HFF-Myc (cell line): ENCODE data around the gene SMARCA4.

Source experiments
- DNase-seq: peaks from one replicate; pipeline ENCODE4 v3.0.0-alpha.2; 2011; ENCODE audit warnings: low read depth; ENCODE audit errors: extremely low read depth
- H3K4me3 ChIP-seq: replicated peaks from 2 replicates; pipeline ENCODE4 v1.5.1; 2011; ENCODE audit warnings: low read depth, mild to moderate bottlenecking, control low read depth, low read length
- CTCF ChIP-seq: IDR thresholded peaks from 2 replicates; pipeline ENCODE4 v1.5.1; 2012; ENCODE audit warnings: mild to moderate bottlenecking, low read depth, low read length, control low read depth; ENCODE audit errors: missing control alignments

Gene SMARCA4

GRCh38 chr19:10922638-10923014, 38.2 kb upstream of the SMARCA4 start:
- H3K4me3 ChIP-seq = no peak overlapping the region
- no peak for DNase-seq
- no peak for TF ChIP-seq CTCF

GRCh38 chr19:10923260-10924112, 37.3 kb upstream of the SMARCA4 start:
- no peak for TF ChIP-seq CTCF
- no peak for DNase-seq
- no peak overlapping the region for H3K4me3 ChIP-seq

GRCh38 chr19:10924597-10924996, 36.2 kb upstream of the SMARCA4 start:
- H3K4me3 ChIP-seq = no peak overlapping the region
- no peak for DNase-seq
- TF ChIP-seq CTCF = no peak

GRCh38 chr19:10927730-10928562, 32.9 kb upstream of the SMARCA4 start:
- DNase-seq = no peak
- no peak for TF ChIP-seq CTCF

GRCh38 chr19:10928563-10929401, 32.0 kb upstream of the SMARCA4 start, which contains the start of the genes TIMM29 and YIPF2:
Gene TIMM29, plus strand, starts transcription at chr19:10928811. Its CDS starts 12 bp downstream, at chr19:10928823.
Gene YIPF2, minus strand, starts transcription at chr19:10928639. Its CDS starts 229 bp downstream, at chr19:10928410.
- peak within 1 kb of the TSS; percentile 92 for H3K4me3 ChIP-seq
- DNase-seq = peak; percentile 95
- no peak for TF ChIP-seq CTCF

More at GRCh38 chr19:10927730-10928562, 32.9 kb upstream of the SMARCA4 start:
- peak overlapping the region; percentile 92 for H3K4me3 ChIP-seq

DNA sequence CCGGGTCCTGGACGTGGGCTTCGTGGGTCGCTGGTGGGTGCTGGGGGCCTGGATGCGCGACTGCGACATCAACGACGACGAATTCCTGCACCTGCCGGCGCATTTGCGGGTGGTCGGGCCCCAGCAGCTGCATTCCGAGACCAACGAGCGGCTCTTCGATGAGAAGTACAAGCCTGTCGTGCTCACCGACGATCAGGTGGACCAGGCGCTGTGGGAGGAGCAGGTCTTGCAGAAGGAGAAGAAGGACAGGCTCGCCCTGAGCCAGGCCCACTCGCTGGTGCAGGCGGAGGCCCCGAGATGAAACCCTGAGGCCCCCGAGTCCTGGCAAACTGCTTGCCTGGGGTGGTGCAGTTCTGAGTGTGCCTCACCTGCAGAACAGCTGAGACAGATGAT, 31.4 kb upstream of the SMARCA4 start:
- peak overlapping the region; percentile 92 for H3K4me3 ChIP-seq
- TF ChIP-seq CTCF = no peak
- no peak for DNase-seq
